ENCODE measurements around the gene CYP21A2. TPM values are rescaled to one million over a fixed set of nuclear protein-coding genes. Genes with fewer than 3 reads are reported as not detected.

Gene CYP21A2
- total and polyA plus RNA-seq, 4 donors: 1.7 to 29.7 (median 18.3) TPM

- peaks cover 0 to 3% (median 0%) of the 10 kb centered on the region in 4 donors for H3K27me3 ChIP-seq (ENCODE audit: control insufficient read depth in 4 of 4, insufficient read depth in 4 of 4, low read length in 3 of 4)
- peaks cover 0 to 5% (median 2%) of the 10 kb centered on the region in 4 donors for H3K4me1 ChIP-seq (ENCODE audit: control insufficient read depth in 4 of 4, insufficient read depth in 4 of 4, low read length in 3 of 4)
- no peak for DNase-seq (ENCODE audit: low spot score)
- no peak overlapping the region for H3K4me3 ChIP-seq (ENCODE audit: low read depth in 1 of 3, low read length in 3 of 3)
- no peaks in the 10 kb centered on the region for H3K9me3 ChIP-seq (ENCODE audit: control insufficient read depth in 4 of 4, low read length in 3 of 4)
- H3K36me3 ChIP-seq (ENCODE audit: control insufficient read depth in 4 of 4, insufficient read depth in 3 of 4, low read depth in 1 of 4, low read length in 3 of 4): no peaks in the 10 kb centered on the region
- 58% methylated on average over 6 of the region's 6 CpGs for WGBS
- H3K9ac ChIP-seq (ENCODE audit: low read depth in 1 of 2, low read length in 2 of 2): no peak overlapping the region
- no peak overlapping the region for H3K27ac ChIP-seq (ENCODE audit: low read depth in 1 of 2, low read length in 2 of 2)
- no peak for TF ChIP-seq RAD21 (IDR thresholded peaks at IDR 0.05)
- TF ChIP-seq HNF4A (conservative IDR thresholded peaks at IDR 0.05): no peak
- no peak for TF ChIP-seq JUND (IDR thresholded peaks at IDR 0.05)
- no peak for TF ChIP-seq YY1 (IDR thresholded peaks at IDR 0.05)
- no peak for TF ChIP-seq FOXA1 (IDR thresholded peaks at IDR 0.05)
- no peak for TF ChIP-seq RXRA (IDR thresholded peaks at IDR 0.05)
- no peak for TF ChIP-seq ZBTB33 (IDR thresholded peaks at IDR 0.05)
- TF ChIP-seq CTCF (IDR thresholded peaks at IDR 0.05; ENCODE audit: low read depth, low read length, missing input control): no peak
- TF ChIP-seq FOXA2 (IDR thresholded peaks at IDR 0.05): no peak
- no peak for TF ChIP-seq REST (IDR thresholded peaks at IDR 0.05)
- no peak for TF ChIP-seq NR2F2 (IDR thresholded peaks at IDR 0.05)
- TF ChIP-seq ATF3 (IDR thresholded peaks at IDR 0.05): no peak
- TF ChIP-seq GABPA (IDR thresholded peaks at IDR 0.05 in 1 of 2, conservative IDR thresholded peaks at IDR 0.05 in 1 of 2): no peak
- TF ChIP-seq TAF1 (conservative IDR thresholded peaks at IDR 0.05): no peak
- TF ChIP-seq MAX (IDR thresholded peaks at IDR 0.05): no peak
- TF ChIP-seq EGR1 (IDR thresholded peaks at IDR 0.05; ENCODE audit: low read depth in 2 of 2): no peak
- no peak for TF ChIP-seq HNF4G (IDR thresholded peaks at IDR 0.05)
These were observed 44.3 kb downstream of the CYP21A2 start for GRCh38 chr6:32082478-32082877.

All from liver (tissue), 9 donors.